ENCODE data around the gene CTPS2. TPM values are rescaled to one million over a fixed set of nuclear protein-coding genes. Genes with fewer than 3 reads are reported as not detected.
A peak's percentile ranks its signal among the peaks of the same experiment; 100 is the strongest.
"Not testable (repeated sequence)": the region's sequence is repeated elsewhere in the genome, so short reads cannot be mapped to it uniquely, and the experiment has no call there.

The CTPS2 gene
- total RNA-seq, 1 donor from 2014 or later = 4.9 TPM

DNA sequence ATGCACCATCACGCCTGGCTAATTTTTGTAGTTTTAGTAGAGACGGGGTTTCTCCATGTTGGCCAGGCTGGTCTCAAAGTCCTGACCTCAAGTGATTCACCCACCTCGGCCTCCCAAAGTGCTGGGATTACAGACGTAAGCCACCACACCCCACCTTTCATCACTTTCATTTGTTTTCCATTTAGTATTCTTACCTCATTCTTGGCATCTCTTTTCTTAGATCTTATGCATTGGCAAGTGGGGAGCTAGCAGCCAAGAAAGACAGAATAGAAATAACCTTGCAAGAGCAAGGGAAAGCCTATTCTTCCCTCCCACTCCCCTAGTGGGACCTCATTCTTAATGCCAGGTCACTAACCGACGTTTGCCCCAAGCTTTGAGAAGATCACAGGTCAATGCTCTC is 84.0 kb downstream of the CTPS2 start:
- intact Hi-C loops (cut with DNase I); DNase-seq (ENCODE audit: missing footprints); ATAC-seq: not testable (repeated sequence)

- DNase-seq (ENCODE audit: missing footprints) (no peak), ATAC-seq (no peak)
- intact Hi-C loops (cut with DNase I) = no loop called here
Observed at GRCh38 chrX:16619024-16619423, 93.4 kb downstream of the CTPS2 start.

- no peak for ATAC-seq
- intact Hi-C loops (cut with DNase I) = no loop called here
- DNase-seq (ENCODE audit: missing footprints) = no peak
Observed at GRCh38 chrX:16618422-16618821, 94.0 kb downstream of the CTPS2 start.

DNA sequence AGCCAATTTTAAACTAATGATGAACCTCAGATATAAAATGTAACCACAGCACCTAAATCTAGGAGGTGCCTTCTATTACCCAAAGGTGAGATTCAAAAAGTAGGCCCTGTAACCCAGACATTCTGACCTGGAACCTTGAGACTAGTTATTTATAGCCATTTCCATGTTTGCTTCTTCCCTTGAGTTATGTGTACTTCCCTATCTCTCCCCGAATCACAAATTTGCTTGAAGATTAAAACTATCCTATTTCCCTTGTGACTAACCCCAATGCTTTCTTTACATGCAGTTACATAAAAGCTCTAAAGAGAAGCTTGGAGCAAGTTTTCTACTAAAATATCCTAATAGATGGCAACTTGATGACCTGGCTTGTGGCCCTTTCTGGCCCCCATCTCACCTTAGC is 95.1 kb downstream of the CTPS2 start:
- ATAC-seq (no peak), DNase-seq (ENCODE audit: missing footprints) (no peak)
- intact Hi-C loops (cut with DNase I) = no loop called here

DNA sequence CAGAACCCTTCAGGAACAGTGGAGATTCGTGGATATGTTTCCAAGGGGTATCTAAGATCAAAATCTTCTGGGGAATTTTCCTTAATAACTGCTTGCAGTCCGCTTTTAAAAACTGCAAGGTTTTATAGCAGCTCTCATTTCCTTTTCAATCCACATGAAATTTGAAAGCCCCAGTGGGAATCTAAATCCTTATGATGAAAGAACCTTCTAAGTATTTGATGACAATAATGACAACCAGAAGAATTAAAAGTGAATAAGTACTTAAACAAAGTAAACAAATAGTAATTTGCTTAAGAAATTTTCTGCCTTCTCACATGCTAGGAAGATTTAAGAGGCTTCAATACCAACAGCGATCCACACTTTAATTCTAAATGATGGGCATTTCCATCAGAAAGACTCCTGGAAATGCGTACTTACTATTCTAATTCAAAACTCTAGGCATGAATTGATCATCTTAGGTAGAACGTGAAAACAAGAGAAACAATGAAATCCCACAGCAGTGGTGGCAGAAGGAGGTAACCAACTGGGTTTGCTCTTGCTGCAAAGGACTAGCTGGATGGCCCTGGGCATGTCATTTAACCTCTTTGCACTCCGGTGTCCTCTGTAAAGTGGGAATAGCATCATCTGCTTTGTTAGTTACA is 100.1 kb downstream of the CTPS2 start:
- DNase-seq (ENCODE audit: missing footprints) (no peak), ATAC-seq (no peak)
- intact Hi-C loops (cut with DNase I) = no loop called here

DNA sequence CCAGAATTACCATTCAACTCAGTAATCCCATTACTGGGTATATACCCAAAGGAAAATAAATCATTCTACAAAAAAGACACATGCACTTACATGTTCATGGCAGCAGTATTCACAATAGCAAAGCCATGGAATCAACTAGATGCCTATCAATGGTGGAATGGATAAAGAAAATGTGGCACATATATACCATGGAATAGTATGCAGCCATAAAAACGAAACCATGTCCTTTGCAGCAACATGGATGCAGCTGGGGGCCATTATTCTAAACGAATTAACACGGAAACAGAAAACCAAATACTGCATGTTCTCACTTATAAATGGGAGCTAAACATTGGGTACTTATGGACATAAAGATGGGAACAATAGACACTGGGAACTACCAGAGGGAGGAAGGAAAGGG is 101.8 kb downstream of the CTPS2 start:
- intact Hi-C loops (cut with DNase I); DNase-seq (ENCODE audit: missing footprints); ATAC-seq: not testable (repeated sequence)

GRCh38 chrX:16610121-16610621 is 102.3 kb downstream of the CTPS2 start:
- ATAC-seq = no peak
- no peak for DNase-seq (ENCODE audit: missing footprints)
- intact Hi-C loops (cut with DNase I) = no loop called here

- intact Hi-C loops (cut with DNase I) = no loop called here
- DNase-seq (ENCODE audit: missing footprints) (no peak), ATAC-seq (peak; percentile 28)
Observed at GRCh38 chrX:16606142-16606720, 106.2 kb downstream of the CTPS2 start.

GRCh38 chrX:16604337-16604736 is 108.1 kb downstream of the CTPS2 start:
- intact Hi-C loops (cut with DNase I) = no loop called here
- DNase-seq (ENCODE audit: missing footprints) (no peak), ATAC-seq (peak; percentile 48)

DNA sequence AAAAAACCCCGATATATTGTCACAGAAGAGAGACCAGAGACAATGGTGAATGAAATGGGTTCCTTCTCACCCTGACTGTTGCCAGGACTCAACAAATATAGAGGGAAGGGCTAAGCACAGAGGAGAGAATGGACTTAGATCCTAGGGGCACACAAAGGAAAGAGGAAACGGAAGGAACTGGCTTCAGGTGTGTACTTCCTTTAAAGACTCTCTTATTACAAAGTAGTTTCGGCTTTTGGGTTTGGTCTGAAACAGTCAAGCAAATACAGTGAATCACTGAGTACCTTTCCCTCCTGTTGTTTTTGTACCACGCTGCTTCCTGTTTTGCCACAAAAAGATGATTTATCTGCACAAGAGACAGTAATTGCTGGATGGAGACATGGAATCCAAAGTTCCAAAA is 108.6 kb downstream of the CTPS2 start:
- no peak for DNase-seq (ENCODE audit: missing footprints)
- no peak for ATAC-seq
- intact Hi-C loops (cut with DNase I) = no loop called here

DNA sequence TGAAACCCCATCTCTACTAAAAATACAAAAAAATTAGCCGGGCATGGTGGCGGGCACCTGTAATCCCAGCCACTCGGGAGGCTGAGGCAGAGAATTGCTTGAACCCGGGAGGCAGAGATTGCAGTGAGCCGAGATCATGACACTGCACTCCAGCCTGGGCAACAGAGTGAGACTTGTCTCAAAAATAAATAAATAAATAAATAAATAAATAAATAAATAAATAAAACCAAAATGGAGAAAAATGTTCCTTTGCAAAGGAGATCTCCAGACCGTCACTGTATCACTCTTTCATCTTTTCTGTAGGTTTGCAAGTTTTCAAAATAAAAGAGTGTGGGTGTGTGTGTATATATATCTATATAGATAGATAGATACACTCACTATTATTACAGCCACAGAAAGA is 109.2 kb downstream of the CTPS2 start:
- DNase-seq (ENCODE audit: missing footprints); intact Hi-C loops (cut with DNase I); ATAC-seq: not testable (repeated sequence)

GRCh38 chrX:16601885-16602284 is 110.6 kb downstream of the CTPS2 start:
- ATAC-seq (no peak), DNase-seq (ENCODE audit: missing footprints) (no peak)
- intact Hi-C loops (cut with DNase I) = no loop called here

- ATAC-seq (no peak), DNase-seq (ENCODE audit: missing footprints) (no peak)
- intact Hi-C loops (cut with DNase I) = no loop called here
Observed at GRCh38 chrX:16594490-16594889, 118.0 kb downstream of the CTPS2 start.

DNA sequence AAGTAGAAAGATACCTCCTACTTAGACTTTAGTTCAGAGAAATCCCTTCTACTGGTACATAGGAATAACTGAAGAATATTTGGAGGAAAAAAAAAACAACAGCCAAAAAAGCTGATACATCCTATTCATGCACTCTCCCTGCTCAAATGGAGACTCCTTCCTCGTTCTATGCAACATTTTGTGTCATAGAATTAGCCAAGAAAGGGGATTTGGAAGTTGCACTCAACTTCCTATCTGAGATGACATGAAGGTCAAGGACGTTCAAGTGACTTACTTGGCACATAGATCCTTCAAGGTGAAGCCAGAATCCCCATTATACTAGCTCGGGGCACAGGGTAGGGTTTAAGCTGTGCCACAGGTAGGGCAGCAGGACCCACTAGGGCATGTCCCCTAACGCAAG is 118.7 kb downstream of the CTPS2 start:
- no peak for ATAC-seq
- intact Hi-C loops (cut with DNase I) = no loop called here
- DNase-seq (ENCODE audit: missing footprints) = no peak

- no peak for ATAC-seq
- intact Hi-C loops (cut with DNase I) = no loop called here
- DNase-seq (ENCODE audit: missing footprints) = no peak
Observed at GRCh38 chrX:16592194-16592770, 120.2 kb downstream of the CTPS2 start.

DNA sequence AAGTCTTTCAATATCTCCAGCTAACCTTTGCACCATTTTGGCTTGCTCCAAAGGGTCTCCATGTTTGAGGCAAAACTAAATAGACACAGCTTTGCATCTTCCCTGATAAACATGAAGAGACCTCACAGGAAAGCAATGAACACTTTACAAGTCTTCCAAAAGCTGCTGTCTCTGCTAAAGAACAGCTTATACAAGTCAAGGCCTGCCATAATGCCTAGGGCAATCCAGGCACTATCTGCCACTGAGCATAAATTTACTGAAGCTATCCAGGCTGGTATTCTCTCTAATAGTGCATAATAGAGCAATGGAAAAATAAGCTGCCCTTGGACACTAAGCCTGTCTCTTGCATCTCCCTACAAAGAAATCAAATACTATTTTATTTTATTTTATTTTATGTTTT is 122.6 kb downstream of the CTPS2 start:
- DNase-seq (ENCODE audit: missing footprints) (no peak), ATAC-seq (no peak)
- intact Hi-C loops (cut with DNase I) = no loop called here

- no peak for ATAC-seq
- DNase-seq (ENCODE audit: missing footprints) = no peak
- intact Hi-C loops (cut with DNase I) = no loop called here
Observed at GRCh38 chrX:16589211-16589610, 123.3 kb downstream of the CTPS2 start.

DNA sequence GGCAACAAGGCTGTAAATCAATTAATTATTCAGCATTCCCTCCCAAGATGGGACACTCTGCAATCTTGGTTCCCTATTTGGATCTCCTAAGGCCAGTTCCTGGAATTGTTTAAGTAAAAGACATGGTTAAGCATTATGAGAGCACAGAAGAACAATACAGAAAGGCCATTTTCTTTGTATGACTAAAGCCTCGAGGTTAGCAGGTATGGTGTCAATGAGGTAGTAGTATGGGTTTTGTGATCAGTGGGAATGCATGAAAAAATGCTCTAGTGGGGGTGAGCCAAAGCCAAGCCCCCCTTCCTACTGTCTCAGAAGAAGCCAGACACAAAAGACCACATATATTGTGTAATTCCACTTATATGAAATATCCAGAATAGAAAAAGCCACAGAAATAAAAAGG is 124.2 kb downstream of the CTPS2 start:
- DNase-seq (ENCODE audit: missing footprints) (no peak), ATAC-seq (no peak)
- intact Hi-C loops (cut with DNase I) = no loop called here

- DNase-seq (ENCODE audit: missing footprints) (no peak), ATAC-seq (no peak)
- intact Hi-C loops (cut with DNase I) = no loop called here
Observed at GRCh38 chrX:16587836-16588235, 124.6 kb downstream of the CTPS2 start.

DNA sequence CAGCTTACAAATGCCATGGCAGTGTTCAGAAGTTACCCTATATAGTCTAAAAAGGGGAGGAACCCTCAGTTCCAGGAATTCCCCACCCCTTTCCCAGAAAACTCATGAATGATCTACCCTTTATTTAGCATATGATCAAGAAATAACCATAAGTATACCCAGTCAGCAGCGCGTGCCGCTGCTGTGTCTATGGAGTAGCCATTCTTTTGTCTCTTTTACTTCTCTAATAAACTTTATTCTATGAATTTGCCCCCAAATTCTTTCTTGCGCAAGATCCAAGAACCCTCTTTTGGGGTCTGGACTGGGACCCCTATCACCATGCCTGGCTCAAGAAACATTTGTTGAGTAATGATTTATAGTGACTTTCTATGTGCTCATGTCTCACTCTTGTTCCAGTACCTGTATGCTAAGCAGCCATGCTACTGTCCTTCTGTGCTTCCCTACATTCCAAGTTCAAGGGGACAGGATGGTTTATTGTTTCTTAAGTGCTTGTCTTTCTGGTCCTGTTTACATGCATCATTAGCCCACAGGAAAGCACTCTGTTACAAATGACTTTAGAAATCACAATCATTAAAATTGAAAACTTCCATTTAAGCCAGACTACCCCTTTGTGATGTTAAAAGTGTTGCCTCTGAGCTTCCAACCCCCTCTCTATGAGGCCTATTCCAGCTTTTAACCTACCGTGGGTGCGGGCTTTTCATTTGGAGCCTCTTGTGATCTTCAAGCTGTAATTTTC is 125.9 kb downstream of the CTPS2 start:
- intact Hi-C loops (cut with DNase I) = no loop called here
- ATAC-seq (no peak), DNase-seq (ENCODE audit: missing footprints) (no peak)
